CD4-positive, alpha-beta memory T cell (primary cell): ENCODE measurements around the gene PGK2. TPM values are rescaled to one million over a fixed set of nuclear protein-coding genes. Genes with fewer than 3 reads are reported as not detected.

Source experiments
- CTCF ChIA-PET: fragments of 350-600 bp; sonication (Branson Sonifier 250); formaldehyde crosslinking; loops from one replicate; lab custom pipeline; 2021; ENCODE audit warnings: inconsistent platforms; ENCODE audit not compliant: partially characterized antibody; lab: Charles Lee
- POLR2A ChIA-PET: fragments of 350-600 bp; sonication (Branson Sonifier 250); formaldehyde crosslinking; loops from one replicate; lab custom pipeline; 2021; ENCODE audit not compliant: partially characterized antibody; lab: Charles Lee
- DNase-seq, 5 donors: peaks; one replicate each; pipeline versions ENCODE4 v3.0.0 to v3.0.0-alpha.2; 2020 to 2022; ENCODE audit warnings: mixed read lengths in 1 of 5
- H3K27ac ChIP-seq: one replicate; pipeline ENCODE4 v1.7.0; 2013; ENCODE audit warnings: low read depth, low read length
- H3K27me3 ChIP-seq: 2 replicates; pipeline ENCODE4 v1.7.0; 2013; ENCODE audit warnings: mild to moderate bottlenecking, low read length, moderate library complexity; ENCODE audit not compliant: insufficient read depth
- H3K36me3 ChIP-seq: 2 replicates; pipeline ENCODE4 v1.7.0; 2013; ENCODE audit warnings: mild to moderate bottlenecking, low read length, moderate library complexity; ENCODE audit not compliant: insufficient read depth
- H3K4me1 ChIP-seq: 2 replicates; pipeline ENCODE4 v1.7.0; 2013; ENCODE audit warnings: mild to moderate bottlenecking, low read length, moderate library complexity; ENCODE audit not compliant: insufficient read depth
- H3K4me3 ChIP-seq, 2 donors: one replicate each; pipeline ENCODE4 v1.7.0; 2013; ENCODE audit warnings: low read length in 2 of 2, mild to moderate bottlenecking in 1 of 2
- H3K9me3 ChIP-seq, 2 donors: one replicate each; pipeline ENCODE4 v1.7.0; 2013; ENCODE audit warnings: low read length in 2 of 2, control low read depth in 1 of 2; ENCODE audit not compliant: control insufficient read depth in 1 of 2
- H3K27ac Mint-ChIP-seq, 7 donors: one replicate each; pipeline ENCODE4 v1.8.0; 2020 to 2021; ENCODE audit warnings: mixed read lengths in 7 of 7, mild to moderate bottlenecking in 6 of 7, inconsistent platforms in 3 of 7, moderate library complexity in 3 of 7
- H3K27me3 Mint-ChIP-seq, 2 donors: one replicate each; pipeline ENCODE4 v1.8.0; 2020 to 2021; ENCODE audit warnings: mixed read lengths in 2 of 2
- H3K36me3 Mint-ChIP-seq, 2 donors: one replicate each; pipeline ENCODE4 v1.8.0; 2020 to 2021; ENCODE audit warnings: mixed read lengths in 2 of 2, inconsistent platforms in 1 of 2, mild to moderate bottlenecking in 1 of 2
- H3K4me1 Mint-ChIP-seq, 4 donors: one replicate each; pipeline ENCODE4 v1.8.0; 2020 to 2021; ENCODE audit warnings: mixed read lengths in 4 of 4, mild to moderate bottlenecking in 1 of 4
- H3K4me3 Mint-ChIP-seq, 8 donors: one replicate each; pipeline ENCODE4 v1.8.0; 2020 to 2021; ENCODE audit warnings: mixed read lengths in 8 of 8, mild to moderate bottlenecking in 7 of 8, moderate library complexity in 6 of 8, inconsistent platforms in 3 of 8
- H3K9me3 Mint-ChIP-seq, 8 donors: one replicate each; pipeline ENCODE4 v1.8.0; 2020 to 2021; ENCODE audit warnings: mixed read lengths in 8 of 8, mild to moderate bottlenecking in 5 of 8, inconsistent platforms in 3 of 8, moderate library complexity in 1 of 8
- intact Hi-C: fragments of 100-400 bp; cut with micrococcal nuclease; formaldehyde crosslinking; loops from one replicate; pipeline ENCODE4 v1.15.1; 2023
- polyA plus RNA-seq, 2 donors: library from polyadenylated mRNA; unstranded; fragments of 300-500 nt; fragmentation: Illumina TruSeq; gene quantifications; one replicate each; pipeline ENCODE4 v1.2.3, GENCODE V29; 2021
- total RNA-seq, 2 experiments: library from RNA; stranded (reverse); gene quantifications; one replicate each; pipeline ENCODE4 v1.2.3, GENCODE V29; 2021

Gene PGK2
- total and polyA plus RNA-seq, 4 experiments from 2014 or later = not detected

DNA sequence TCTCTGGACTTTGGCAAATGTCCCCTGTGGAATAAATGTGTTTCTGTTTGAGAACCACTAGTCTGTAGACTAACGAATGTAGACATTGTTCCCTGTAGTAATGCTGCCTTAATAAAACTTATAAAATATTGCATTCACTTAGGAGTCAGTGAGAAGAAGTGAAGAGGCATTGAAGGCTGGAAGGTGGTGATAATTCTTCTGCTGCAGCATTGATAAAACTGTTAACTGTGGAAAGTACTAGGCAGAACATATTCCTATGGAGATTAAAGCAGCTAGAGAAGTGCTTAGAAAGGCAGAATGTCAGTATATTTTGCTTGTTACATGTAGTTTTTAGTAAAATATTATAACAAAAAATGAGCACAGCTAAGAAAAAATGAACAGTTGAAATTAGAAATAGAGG is 4.8 kb downstream of the PGK2 start:
- no peaks in the 10 kb centered on the region for H3K36me3 ChIP-seq
- intact Hi-C loops = no loop called here

DNA sequence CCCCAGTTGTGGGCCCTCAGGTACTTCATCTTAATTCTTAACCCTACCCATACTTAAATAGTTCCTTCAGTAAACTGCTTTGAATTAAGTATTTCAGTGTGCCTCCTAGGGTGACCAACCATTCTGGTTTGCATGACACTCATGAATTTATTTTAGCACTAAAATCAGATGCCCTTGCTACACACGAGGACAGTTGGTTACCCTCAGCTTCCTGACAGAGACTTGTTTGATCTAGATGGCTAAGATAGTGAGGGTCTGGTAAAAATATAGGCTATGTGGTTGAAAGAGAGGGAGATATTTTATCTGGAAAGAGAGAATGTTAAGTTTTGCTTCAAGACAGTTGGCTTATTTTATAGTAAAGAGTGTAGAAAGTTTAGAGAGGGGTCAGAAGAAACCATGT is 10.6 kb downstream of the PGK2 start:
- Mint-ChIP-seq H3K27me3 (peaks cover 0 to 1% of the 10 kb centered on the region in 2 donors), H3K27ac (no peak overlapping the region), H3K4me1 (no peaks in the 10 kb centered on the region), H3K4me3 (no peak overlapping the region), H3K36me3 (no peaks in the 10 kb centered on the region), H3K9me3 (peaks cover 0 to 7% (median 3%) of the 10 kb centered on the region in 8 donors)
- no peak overlapping the region for H3K27ac ChIP-seq
- H3K36me3 ChIP-seq = no peaks in the 10 kb centered on the region
- no peak for DNase-seq
- no peaks in the 10 kb centered on the region for H3K9me3 ChIP-seq
- no peaks in the 10 kb centered on the region for H3K4me1 ChIP-seq
- ChIA-PET POLR2A (no interaction called here), CTCF (no interaction called here)
- no peaks in the 10 kb centered on the region for H3K27me3 ChIP-seq
- intact Hi-C loops = no loop called here
- no peak overlapping the region for H3K4me3 ChIP-seq

More for the DNA sequence above, 4.8 kb downstream of the PGK2 start:
- Mint-ChIP-seq H3K4me3 (no peak overlapping the region), H3K36me3 (no peaks in the 10 kb centered on the region), H3K4me1 (no peaks in the 10 kb centered on the region), H3K27me3 (no peaks in the 10 kb centered on the region), H3K9me3 (peaks cover 0 to 7% (median 2%) of the 10 kb centered on the region in 8 donors), H3K27ac (no peak overlapping the region)
- DNase-seq = no peak
- no peak overlapping the region for H3K4me3 ChIP-seq
- no peaks in the 10 kb centered on the region for H3K9me3 ChIP-seq
- POLR2A ChIA-PET = interaction anchor here (0.7 kb wide), 1 partner anchor 16 kb away, joined by 3 read pairs; no protein-coding TSS in a partner anchor
- H3K4me1 ChIP-seq = no peaks in the 10 kb centered on the region
- H3K27me3 ChIP-seq = no peaks in the 10 kb centered on the region
- H3K27ac ChIP-seq = no peak overlapping the region
- CTCF ChIA-PET = no interaction called here

- Histone ChIP-seq H3K27ac (no peak overlapping the region), H3K9me3 (no peaks in the 10 kb centered on the region), H3K27me3 (no peaks in the 10 kb centered on the region), H3K4me3 (no peak overlapping the region), H3K36me3 (no peaks in the 10 kb centered on the region), H3K4me1 (no peaks in the 10 kb centered on the region)
- Mint-ChIP-seq H3K36me3 (no peaks in the 10 kb centered on the region), H3K9me3 (peaks cover 0 to 7% (median 2%) of the 10 kb centered on the region in 8 donors), H3K4me3 (no peak overlapping the region), H3K27ac (no peak overlapping the region), H3K27me3 (peaks cover 0 to 1% of the 10 kb centered on the region in 2 donors), H3K4me1 (no peaks in the 10 kb centered on the region)
- POLR2A ChIA-PET = no interaction called here
- intact Hi-C loops = no loop called here
- CTCF ChIA-PET = no interaction called here
- no peak for DNase-seq
Measured at GRCh38 chr6:49775043-49775442, 12.0 kb downstream of the PGK2 start.

DNA sequence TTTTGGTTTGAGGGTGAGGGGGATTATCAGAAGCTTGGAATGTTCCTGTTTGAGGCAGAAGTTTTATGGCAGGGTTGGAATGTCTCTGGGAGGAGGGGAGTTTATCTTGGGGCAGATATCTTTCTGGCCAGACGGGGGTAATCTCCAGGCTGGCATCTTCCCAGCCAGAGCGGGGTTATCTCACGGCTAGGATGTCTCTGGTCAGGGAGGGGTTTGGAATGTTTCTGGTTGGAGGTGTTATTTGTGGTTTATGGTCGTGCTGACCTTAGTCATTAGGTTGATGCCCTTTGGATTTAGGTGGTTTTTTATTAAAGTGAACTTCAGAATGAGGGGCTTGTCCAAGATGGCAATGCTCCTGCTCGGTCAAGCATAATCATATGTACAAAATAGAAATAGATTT is 14.8 kb downstream of the PGK2 start:
- Histone ChIP-seq H3K36me3 (no peaks in the 10 kb centered on the region), H3K9me3 (no peaks in the 10 kb centered on the region), H3K4me1 (no peaks in the 10 kb centered on the region), H3K27ac (no peak overlapping the region), H3K27me3 (no peaks in the 10 kb centered on the region), H3K4me3 (no peak overlapping the region)
- no peak overlapping the region for H3K4me3 Mint-ChIP-seq
- peaks cover 0 to 7% (median 3%) of the 10 kb centered on the region in 8 donors for H3K9me3 Mint-ChIP-seq
- intact Hi-C loops = no loop called here
- no peaks in the 10 kb centered on the region for H3K4me1 Mint-ChIP-seq
- no peak overlapping the region for H3K27ac Mint-ChIP-seq
- ChIA-PET CTCF (no interaction called here), POLR2A (no interaction called here)
- no peaks in the 10 kb centered on the region for H3K36me3 Mint-ChIP-seq
- no peak for DNase-seq
- peaks cover 0 to 1% of the 10 kb centered on the region in 2 donors for H3K27me3 Mint-ChIP-seq

GRCh38 chr6:49766762-49767161 is 20.3 kb downstream of the PGK2 start:
- Histone ChIP-seq H3K27me3 (no peaks in the 10 kb centered on the region), H3K36me3 (no peaks in the 10 kb centered on the region), H3K27ac (no peak overlapping the region), H3K4me3 (no peak overlapping the region), H3K4me1 (no peaks in the 10 kb centered on the region), H3K9me3 (no peaks in the 10 kb centered on the region)
- ChIA-PET CTCF (no interaction called here), POLR2A (no interaction called here)
- H3K36me3 Mint-ChIP-seq = no peaks in the 10 kb centered on the region
- H3K9me3 Mint-ChIP-seq = peaks cover 0 to 8% (median 3%) of the 10 kb centered on the region in 8 donors
- H3K27ac Mint-ChIP-seq = no peak overlapping the region
- intact Hi-C loops = no loop called here
- no peak for DNase-seq
- H3K4me1 Mint-ChIP-seq = no peaks in the 10 kb centered on the region
- no peaks in the 10 kb centered on the region for H3K27me3 Mint-ChIP-seq
- no peak overlapping the region for H3K4me3 Mint-ChIP-seq

GRCh38 chr6:49764571-49765236 is 22.4 kb downstream of the PGK2 start:
- no peak for DNase-seq
- intact Hi-C loops = no loop called here
- H3K27me3 ChIP-seq = no peaks in the 10 kb centered on the region
- Mint-ChIP-seq H3K4me3 (no peak overlapping the region), H3K27ac (no peak overlapping the region), H3K27me3 (no peaks in the 10 kb centered on the region), H3K4me1 (no peaks in the 10 kb centered on the region), H3K36me3 (no peaks in the 10 kb centered on the region), H3K9me3 (peaks cover 0 to 15% (median 3%) of the 10 kb centered on the region in 8 donors)
- H3K36me3 ChIP-seq = no peaks in the 10 kb centered on the region
- H3K4me1 ChIP-seq = no peaks in the 10 kb centered on the region
- no peaks in the 10 kb centered on the region for H3K9me3 ChIP-seq
- no peak overlapping the region for H3K27ac ChIP-seq
- POLR2A ChIA-PET = no interaction called here
- H3K4me3 ChIP-seq = no peak overlapping the region
- CTCF ChIA-PET = no interaction called here

- intact Hi-C loops = no loop called here
- H3K4me1 ChIP-seq = no peaks in the 10 kb centered on the region
- H3K9me3 Mint-ChIP-seq = peaks cover 0 to 4% (median 0%) of the 10 kb centered on the region in 8 donors
- H3K36me3 Mint-ChIP-seq = no peaks in the 10 kb centered on the region
- no peak within 1 kb of the TSS for H3K4me3 Mint-ChIP-seq
- H3K9me3 ChIP-seq = no peaks in the 10 kb centered on the region
- no peak within 1 kb of the TSS for H3K27ac Mint-ChIP-seq
- H3K27ac ChIP-seq = no peak within 1 kb of the TSS
- no peaks in the 10 kb centered on the region for H3K36me3 ChIP-seq
- no peaks in the 10 kb centered on the region for H3K4me1 Mint-ChIP-seq
- no peak for DNase-seq
- no peak within 1 kb of the TSS for H3K4me3 ChIP-seq
- ChIA-PET POLR2A (no interaction called here), CTCF (no interaction called here)
- no peaks in the 10 kb centered on the region for H3K27me3 ChIP-seq
- H3K27me3 Mint-ChIP-seq = no peaks in the 10 kb centered on the region
Measured at GRCh38 chr6:49744259-49744658, 42.8 kb downstream of the PGK2 start, which contains the start of gene CRISP3. Gene CRISP3 (minus strand): TSS chr6:49744388. CDS start chr6:49744367, 21 bp downstream.
